AG09319 (cell line): Measurements from ENCODE around the gene SLC34A3.

ENCODE experiments used
- DNase-seq: peaks from one replicate; pipeline ENCODE4 v3.0.0-alpha.2; 2010; ENCODE audit warnings: low read depth; ENCODE audit errors: extremely low read depth
- CTCF ChIP-seq: IDR thresholded peaks from 2 replicates; pipeline ENCODE4 v1.5.1; 2011; ENCODE audit warnings: low read depth, mild to moderate bottlenecking, inconsistent platforms, low read length, moderate library complexity

The SLC34A3 gene

GRCh38 chr9:137281345-137282116 is 50.8 kb downstream of the SLC34A3 start:
- TF ChIP-seq CTCF = no peak
- no peak for DNase-seq
